Panc1 (cell line): Measurements from ENCODE around the gene MSRB2. TPM values are rescaled to one million over a fixed set of nuclear protein-coding genes. Genes with fewer than 3 reads are reported as not detected.

Experiments used
- ATAC-seq: fragments of 200-7000 bp; cut with Tn5 transposase; 2 replicates; pipeline ENCODE4 v1.9.1; 2020; ENCODE audit warnings: mild to moderate bottlenecking, moderate library complexity
- BruUV-seq: library from RNA; stranded (reverse); fragments of 400-500 nt; replicated peaks from 2 replicates; lab custom pipeline; 2021; lab: Mats Ljungman, UMichigan
- CTCF ChIA-PET: fragments of 300-600 bp; sonication (Branson Sonifier 250); formaldehyde crosslinking; loops from one replicate; lab custom pipeline; 2022; ENCODE audit warnings: antibody characterized with exemption; lab: Charles Lee
- POLR2A ChIA-PET: fragments of 300-600 bp; sonication (Branson Sonifier 250); formaldehyde crosslinking; loops from one replicate; lab custom pipeline; 2022; ENCODE audit warnings: antibody characterized with exemption; lab: Charles Lee
- DNase-seq: peaks from one replicate; pipeline ENCODE4 v3.0.0-alpha.2; 2010; ENCODE audit warnings: low read depth, low spot score
- H3K27ac ChIP-seq: 2 replicates; pipeline ENCODE4 v1.5.1; 2011; ENCODE audit warnings: mild to moderate bottlenecking, low read length, inconsistent platforms
- H3K27me3 ChIP-seq: fragments of 200-500 bp; sonication (Bioruptor generic); 2 replicates; pipeline ENCODE4 v1.6.0; 2014; ENCODE audit warnings: low read length, inconsistent platforms; ENCODE audit not compliant: control insufficient read depth, insufficient read depth
- H3K36me3 ChIP-seq: fragments of 200-500 bp; sonication (Bioruptor generic); 2 replicates; pipeline ENCODE4 v1.5.1; 2014; ENCODE audit warnings: inconsistent platforms, mild to moderate bottlenecking, low read length, moderate library complexity; ENCODE audit not compliant: control insufficient read depth, insufficient read depth
- H3K4me1 ChIP-seq: 2 replicates; pipeline ENCODE4 v1.5.1; 2011; ENCODE audit warnings: inconsistent platforms, mild to moderate bottlenecking, low read length, moderate library complexity; ENCODE audit not compliant: control insufficient read depth, insufficient read depth
- H3K4me3 ChIP-seq, 2 experiments: 2 replicates each; pipeline ENCODE4 v1.5.1; 2011 to 2012; ENCODE audit warnings: low read depth in 2 of 2, low read length in 2 of 2, mild to moderate bottlenecking in 2 of 2, inconsistent platforms in 1 of 2, moderate library complexity in 1 of 2
- H3K9me3 ChIP-seq: fragments of 200-500 bp; sonication (Bioruptor generic); 2 replicates; pipeline ENCODE4 v1.5.1; 2014; ENCODE audit warnings: low read depth, mild to moderate bottlenecking, inconsistent platforms, low read length, moderate library complexity; ENCODE audit not compliant: control insufficient read depth, insufficient read depth
- POLR2AphosphoS5 ChIP-seq: IDR thresholded peaks from 2 replicates; pipeline ENCODE4 v1.6.1; 2012; ENCODE audit warnings: mild to moderate bottlenecking, low read depth, low read length, moderate library complexity
- SIN3A ChIP-seq: IDR thresholded peaks from 2 replicates; pipeline ENCODE4 v1.6.1; 2012; ENCODE audit warnings: low read depth, mild to moderate bottlenecking, low read length, moderate library complexity, borderline replicate concordance; ENCODE audit not compliant: insufficient read depth
- TCF7L2 ChIP-seq: IDR thresholded peaks from 2 replicates; pipeline ENCODE4 v1.6.1; 2011; ENCODE audit warnings: mild to moderate bottlenecking, low read depth, low read length, inconsistent platforms
- in situ Hi-C: cut with HindIII; loops from 2 replicates; pipeline ENCODE4 v1.10.0; 2016; ENCODE audit warnings: low sequenced_read_pairs, low pct_unique_long_range_greater_than_20kb
- intact Hi-C: fragments of 100-400 bp; cut with micrococcal nuclease; formaldehyde crosslinking; loops from one replicate; pipeline ENCODE4 v1.10.0; 2022; ENCODE audit not compliant: unreplicated experiment
- total RNA-seq: library from RNA; stranded (reverse); gene quantifications from one replicate; pipeline ENCODE4 v1.2.1, GENCODE V29; 2021; ENCODE audit not compliant: unreplicated experiment
- TF ChIP-seq, protein P1 (sequence below): fragments of 450-650 bp; IDR thresholded peaks from 2 replicates; pipeline ENCODE4 v1.5.1; 2017; ENCODE audit warnings: mild to moderate bottlenecking
- TF ChIP-seq, protein P2 (sequence below), 2 experiments: IDR thresholded peaks; 2 replicates each; pipeline ENCODE4 v1.6.1; 2011 to 2012; ENCODE audit warnings: low read depth in 2 of 2, control low read depth in 1 of 2, low read length in 1 of 2, mild to moderate bottlenecking in 1 of 2, moderate library complexity in 1 of 2; ENCODE audit not compliant: insufficient read depth in 1 of 2

Gene MSRB2
- total RNA-seq, 1 experiment from 2014 or later = 10.7 TPM

DNA sequence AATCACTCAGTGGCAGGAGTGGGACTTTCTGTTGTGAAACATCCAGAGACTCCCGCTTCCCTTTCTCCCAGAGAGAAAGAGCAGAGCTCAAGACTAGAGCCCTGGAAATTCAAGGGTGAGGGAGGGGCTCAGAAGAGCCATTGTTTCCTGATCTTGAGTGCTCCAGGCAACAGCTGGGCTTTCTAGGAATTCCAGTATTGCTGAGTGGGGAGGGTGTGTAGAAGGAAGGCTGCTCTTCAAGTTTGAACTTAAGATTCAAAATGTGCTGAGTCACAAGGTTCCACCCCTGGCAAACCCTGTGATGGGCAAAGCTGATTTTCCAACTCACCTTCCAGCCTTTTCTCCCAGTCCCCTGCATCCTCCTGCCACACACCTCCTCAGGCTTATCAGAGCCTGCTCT is 42.3 kb upstream of the MSRB2 start:
- in situ Hi-C loops (no loop called here), intact Hi-C loops (no loop called here)
- Histone ChIP-seq H3K9me3 (no peaks in the 10 kb centered on the region), H3K4me1 (no peaks in the 10 kb centered on the region), H3K27me3 (no peaks in the 10 kb centered on the region; the same call in 1 of the 2 replicates), H3K36me3 (no peaks in the 10 kb centered on the region), H3K27ac (no peak overlapping the region), H3K4me3 (no peak overlapping the region)
- ATAC-seq (no peak), DNase-seq (no peak)
- no peak for TF ChIP-seq POLR2AphosphoS5
- no peak for TF ChIP-seq TCF7L2
- TF ChIP-seq, protein P1, sequence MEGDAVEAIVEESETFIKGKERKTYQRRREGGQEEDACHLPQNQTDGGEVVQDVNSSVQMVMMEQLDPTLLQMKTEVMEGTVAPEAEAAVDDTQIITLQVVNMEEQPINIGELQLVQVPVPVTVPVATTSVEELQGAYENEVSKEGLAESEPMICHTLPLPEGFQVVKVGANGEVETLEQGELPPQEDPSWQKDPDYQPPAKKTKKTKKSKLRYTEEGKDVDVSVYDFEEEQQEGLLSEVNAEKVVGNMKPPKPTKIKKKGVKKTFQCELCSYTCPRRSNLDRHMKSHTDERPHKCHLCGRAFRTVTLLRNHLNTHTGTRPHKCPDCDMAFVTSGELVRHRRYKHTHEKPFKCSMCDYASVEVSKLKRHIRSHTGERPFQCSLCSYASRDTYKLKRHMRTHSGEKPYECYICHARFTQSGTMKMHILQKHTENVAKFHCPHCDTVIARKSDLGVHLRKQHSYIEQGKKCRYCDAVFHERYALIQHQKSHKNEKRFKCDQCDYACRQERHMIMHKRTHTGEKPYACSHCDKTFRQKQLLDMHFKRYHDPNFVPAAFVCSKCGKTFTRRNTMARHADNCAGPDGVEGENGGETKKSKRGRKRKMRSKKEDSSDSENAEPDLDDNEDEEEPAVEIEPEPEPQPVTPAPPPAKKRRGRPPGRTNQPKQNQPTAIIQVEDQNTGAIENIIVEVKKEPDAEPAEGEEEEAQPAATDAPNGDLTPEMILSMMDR = no peak
- no TSS peak for BruUV-seq
- ChIA-PET CTCF (no interaction called here), POLR2A (no interaction called here)

DNA sequence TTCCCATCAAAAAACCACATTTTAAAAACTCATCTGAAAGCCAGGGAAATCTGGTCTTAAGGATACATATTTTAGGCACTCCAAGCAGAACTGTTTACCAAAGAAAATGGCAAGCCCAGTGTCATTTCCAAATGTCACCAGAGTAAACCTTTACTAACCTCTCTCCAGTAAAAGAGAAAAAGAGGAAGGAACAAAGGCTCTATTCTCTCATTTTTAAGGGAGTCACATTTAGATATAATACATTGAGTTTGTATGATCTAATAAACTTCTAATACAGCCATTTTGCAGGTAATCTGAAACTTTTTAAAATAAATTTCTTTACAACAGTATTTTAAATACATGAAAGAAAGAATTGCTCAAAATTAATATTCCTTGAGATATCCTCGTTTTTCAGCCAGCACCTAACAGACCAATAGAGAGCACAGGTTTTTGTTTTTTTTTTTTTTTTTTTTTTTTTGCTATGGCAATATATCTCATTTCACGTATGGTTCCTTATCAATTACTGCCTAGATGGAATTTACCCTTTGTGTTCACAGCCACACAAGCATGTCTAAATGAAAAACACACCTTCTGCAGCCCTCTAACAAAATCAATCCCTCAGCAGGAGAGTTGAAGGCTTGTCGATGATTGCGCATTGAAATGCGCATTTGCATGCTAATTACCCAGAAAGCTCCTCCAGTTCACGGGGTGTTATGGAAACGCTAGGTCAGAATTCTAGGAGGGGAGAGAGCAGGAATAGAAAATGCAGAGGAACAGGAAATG is 39.8 kb upstream of the MSRB2 start:
- intact Hi-C loops = no loop called here
- no peaks in the 10 kb centered on the region; the same call in 1 of the 2 replicates for H3K27me3 ChIP-seq
- no peaks in the 10 kb centered on the region for H3K9me3 ChIP-seq
- TF ChIP-seq TCF7L2 (no peak), POLR2AphosphoS5 (no peak), SIN3A (no peak)
- TF ChIP-seq, protein P1 = no peak
- TF ChIP-seq, protein P2, sequence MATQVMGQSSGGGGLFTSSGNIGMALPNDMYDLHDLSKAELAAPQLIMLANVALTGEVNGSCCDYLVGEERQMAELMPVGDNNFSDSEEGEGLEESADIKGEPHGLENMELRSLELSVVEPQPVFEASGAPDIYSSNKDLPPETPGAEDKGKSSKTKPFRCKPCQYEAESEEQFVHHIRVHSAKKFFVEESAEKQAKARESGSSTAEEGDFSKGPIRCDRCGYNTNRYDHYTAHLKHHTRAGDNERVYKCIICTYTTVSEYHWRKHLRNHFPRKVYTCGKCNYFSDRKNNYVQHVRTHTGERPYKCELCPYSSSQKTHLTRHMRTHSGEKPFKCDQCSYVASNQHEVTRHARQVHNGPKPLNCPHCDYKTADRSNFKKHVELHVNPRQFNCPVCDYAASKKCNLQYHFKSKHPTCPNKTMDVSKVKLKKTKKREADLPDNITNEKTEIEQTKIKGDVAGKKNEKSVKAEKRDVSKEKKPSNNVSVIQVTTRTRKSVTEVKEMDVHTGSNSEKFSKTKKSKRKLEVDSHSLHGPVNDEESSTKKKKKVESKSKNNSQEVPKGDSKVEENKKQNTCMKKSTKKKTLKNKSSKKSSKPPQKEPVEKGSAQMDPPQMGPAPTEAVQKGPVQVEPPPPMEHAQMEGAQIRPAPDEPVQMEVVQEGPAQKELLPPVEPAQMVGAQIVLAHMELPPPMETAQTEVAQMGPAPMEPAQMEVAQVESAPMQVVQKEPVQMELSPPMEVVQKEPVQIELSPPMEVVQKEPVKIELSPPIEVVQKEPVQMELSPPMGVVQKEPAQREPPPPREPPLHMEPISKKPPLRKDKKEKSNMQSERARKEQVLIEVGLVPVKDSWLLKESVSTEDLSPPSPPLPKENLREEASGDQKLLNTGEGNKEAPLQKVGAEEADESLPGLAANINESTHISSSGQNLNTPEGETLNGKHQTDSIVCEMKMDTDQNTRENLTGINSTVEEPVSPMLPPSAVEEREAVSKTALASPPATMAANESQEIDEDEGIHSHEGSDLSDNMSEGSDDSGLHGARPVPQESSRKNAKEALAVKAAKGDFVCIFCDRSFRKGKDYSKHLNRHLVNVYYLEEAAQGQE (IDR thresholded peaks at IDR 0.05; ENCODE audit: insufficient read depth in 1 of 2, low read depth in 2 of 2, low read length in 1 of 2) = no peak
- ChIA-PET CTCF (no interaction called here), POLR2A (no interaction called here)
- no peak overlapping the region for H3K4me3 ChIP-seq
- no TSS peak for BruUV-seq
- no peak overlapping the region for H3K27ac ChIP-seq
- in situ Hi-C loops = no loop called here
- ATAC-seq (no peak), DNase-seq (no peak)
- H3K4me1 ChIP-seq = no peaks in the 10 kb centered on the region
- H3K36me3 ChIP-seq = no peaks in the 10 kb centered on the region
